ENCODE data around the gene ST8SIA2.

ST8SIA2 gene

DNA sequence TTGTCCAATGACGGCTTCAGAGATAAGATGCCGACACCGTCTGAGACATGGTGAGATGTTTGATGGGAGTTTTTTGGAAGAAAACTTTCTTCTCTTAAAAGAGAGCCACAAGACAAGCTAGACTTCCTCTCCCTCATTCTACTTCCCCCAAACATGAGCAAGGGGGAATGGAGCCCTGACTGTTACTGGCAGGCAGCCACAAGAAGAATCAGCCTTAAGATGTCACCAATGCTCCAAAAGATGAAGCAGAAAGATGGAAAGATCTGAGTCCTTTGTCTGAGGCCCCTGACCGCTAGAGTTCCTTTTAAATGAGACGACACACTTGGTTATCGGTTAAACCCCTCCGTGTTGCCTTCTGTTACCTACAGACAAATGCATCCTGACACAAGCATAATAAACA, 108.7 kb downstream of the ST8SIA2 start:
- no peak overlapping the region for H3K27ac ChIP-seq (replicated peaks; ENCODE audit: low read length)
- H2BK5ac ChIP-seq (ENCODE audit: low read length), result no peak overlapping the region
- no peak overlapping the region for H3K18ac ChIP-seq (ENCODE audit: low read length)
- H3K4me3 ChIP-seq (ENCODE audit: low read length in 2 of 2), result no peak overlapping the region
- H3K4ac ChIP-seq (ENCODE audit: low read length), result no peak overlapping the region
- H3K4me2 ChIP-seq (ENCODE audit: insufficient read depth, low read length, poor library complexity, severe bottlenecking), result no peak overlapping the region
- H3K36me3 ChIP-seq (replicated peaks in 1 of 2; ENCODE audit: control insufficient read depth in 2 of 2, insufficient read depth in 2 of 2, low read length in 2 of 2), result no peaks in the 10 kb centered on the region
- peaks cover 0 to 10% of the 10 kb centered on the region in 2 donors for H3K9me3 ChIP-seq (replicated peaks in 1 of 2; ENCODE audit: control insufficient read depth in 2 of 2, insufficient read depth in 1 of 2, low read depth in 1 of 2, low read length in 2 of 2)
- H3K14ac ChIP-seq (ENCODE audit: low read length), result no peak overlapping the region
- no peak for DNase-seq (ENCODE audit: low spot score)
- H4K8ac ChIP-seq (ENCODE audit: low read depth, low read length), result no peak overlapping the region
- H2BK15ac ChIP-seq (ENCODE audit: low read length), result no peak overlapping the region
- no peak overlapping the region for H4K91ac ChIP-seq (ENCODE audit: low read depth, low read length, poor library complexity)
- peaks cover 0 to 2% (median 0%) of the 10 kb centered on the region in 3 experiments for H3K27me3 ChIP-seq (ENCODE audit: control insufficient read depth in 3 of 3, insufficient read depth in 3 of 3, low read depth in 1 of 3, low read length in 3 of 3)
- H3K9ac ChIP-seq (ENCODE audit: low read depth, low read length, poor library complexity), result no peak overlapping the region
- H2BK120ac ChIP-seq (ENCODE audit: low read depth, low read length), result no peak overlapping the region
- H2BK12ac ChIP-seq (ENCODE audit: low read length), result no peak overlapping the region
- WGBS, 2 donors (ENCODE audit: extremely low coverage in 2 of 2, insufficient read length in 2 of 2, insufficient replicate concordance in 1 of 2), result no CpG with 5 or more reads among the region's 7 CpGs
- H2AFZ ChIP-seq (ENCODE audit: low read length), result peak overlapping the region; percentile 60
- peaks cover 13 to 16% of the 10 kb centered on the region in 2 donors for H3K4me1 ChIP-seq (ENCODE audit: control insufficient read depth in 2 of 2, insufficient read depth in 1 of 2, low read depth in 1 of 2, low read length in 2 of 2)
- H3K79me1 ChIP-seq (ENCODE audit: low read depth, low read length), result no peaks in the 10 kb centered on the region
- H3K23ac ChIP-seq (ENCODE audit: low read depth, low read length, poor library complexity), result no peak overlapping the region
- no peak overlapping the region for H2AK5ac ChIP-seq (ENCODE audit: low read depth, low read length)

GRCh38 chr15:92502930-92503857, 109.5 kb downstream of the ST8SIA2 start:
- Histone ChIP-seq H2BK15ac (ENCODE audit: low read length) (no peak overlapping the region), H3K4me2 (ENCODE audit: insufficient read depth, low read length, poor library complexity, severe bottlenecking) (no peak overlapping the region), H3K9ac (ENCODE audit: low read depth, low read length, poor library complexity) (no peak overlapping the region), H3K27ac (replicated peaks; ENCODE audit: low read length) (no peak overlapping the region), H2AFZ (ENCODE audit: low read length) (no peak overlapping the region), H3K23ac (ENCODE audit: low read depth, low read length, poor library complexity) (no peak overlapping the region), H2BK5ac (ENCODE audit: low read length) (no peak overlapping the region), H3K36me3 (replicated peaks in 1 of 2; ENCODE audit: control insufficient read depth in 2 of 2, insufficient read depth in 2 of 2, low read length in 2 of 2) (no peaks in the 10 kb centered on the region), H3K4me1 (ENCODE audit: control insufficient read depth in 2 of 2, insufficient read depth in 1 of 2, low read depth in 1 of 2, low read length in 2 of 2) (peaks cover 13 to 16% of the 10 kb centered on the region in 2 donors), H2BK120ac (ENCODE audit: low read depth, low read length) (no peak overlapping the region), H4K8ac (ENCODE audit: low read depth, low read length) (no peak overlapping the region), H3K9me3 (replicated peaks in 1 of 2; ENCODE audit: control insufficient read depth in 2 of 2, insufficient read depth in 1 of 2, low read depth in 1 of 2, low read length in 2 of 2) (peaks cover 0 to 17% of the 10 kb centered on the region in 2 donors), H3K14ac (ENCODE audit: low read length) (no peak overlapping the region), H3K79me1 (ENCODE audit: low read depth, low read length) (no peaks in the 10 kb centered on the region), H2AK5ac (ENCODE audit: low read depth, low read length) (no peak overlapping the region), H3K4me3 (ENCODE audit: low read length in 2 of 2) (no peak overlapping the region), H4K91ac (ENCODE audit: low read depth, low read length, poor library complexity) (no peak overlapping the region), H3K18ac (ENCODE audit: low read length) (no peak overlapping the region), H2BK12ac (ENCODE audit: low read length) (no peak overlapping the region), H3K4ac (ENCODE audit: low read length) (no peak overlapping the region), H3K27me3 (ENCODE audit: control insufficient read depth in 3 of 3, insufficient read depth in 3 of 3, low read depth in 1 of 3, low read length in 3 of 3) (peaks cover 0 to 2% (median 0%) of the 10 kb centered on the region in 3 experiments)
- no peak for DNase-seq (ENCODE audit: low spot score)
- WGBS, 2 donors (ENCODE audit: extremely low coverage in 2 of 2, insufficient read length in 2 of 2, insufficient replicate concordance in 1 of 2), result no CpG with 5 or more reads among the region's 5 CpGs

DNA sequence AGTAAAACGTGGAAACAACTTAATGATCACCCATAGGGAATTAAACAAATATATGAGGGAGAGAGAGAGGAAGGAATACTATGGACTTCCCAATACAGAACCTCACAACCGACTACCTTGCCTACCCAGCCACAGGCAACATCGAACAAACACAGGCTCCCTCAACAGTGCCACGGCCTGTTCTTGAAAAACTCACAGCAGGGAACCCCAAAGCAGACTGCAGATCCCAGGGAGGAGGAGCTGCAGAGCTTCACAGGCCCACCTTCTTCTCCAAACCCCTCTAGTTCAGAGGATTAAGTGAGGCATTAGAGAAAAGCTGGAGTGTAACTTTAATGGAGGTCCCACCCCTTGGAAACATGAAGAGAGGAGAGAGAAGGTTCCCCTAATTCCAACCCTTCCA, 110.2 kb downstream of the ST8SIA2 start:
- Histone ChIP-seq H2BK12ac (ENCODE audit: low read length) (no peak overlapping the region), H3K27me3 (ENCODE audit: control insufficient read depth in 3 of 3, insufficient read depth in 3 of 3, low read depth in 1 of 3, low read length in 3 of 3) (peaks cover 0 to 2% (median 0%) of the 10 kb centered on the region in 3 experiments), H3K14ac (ENCODE audit: low read length) (no peak overlapping the region), H3K27ac (replicated peaks; ENCODE audit: low read length) (no peak overlapping the region), H3K79me1 (ENCODE audit: low read depth, low read length) (no peaks in the 10 kb centered on the region), H3K9me3 (replicated peaks in 1 of 2; ENCODE audit: control insufficient read depth in 2 of 2, insufficient read depth in 1 of 2, low read depth in 1 of 2, low read length in 2 of 2) (peaks cover 0 to 21% of the 10 kb centered on the region in 2 donors), H3K9ac (ENCODE audit: low read depth, low read length, poor library complexity) (no peak overlapping the region), H4K8ac (ENCODE audit: low read depth, low read length) (no peak overlapping the region), H2BK120ac (ENCODE audit: low read depth, low read length) (no peak overlapping the region), H2AFZ (ENCODE audit: low read length) (peak overlapping the region; percentile 59), H4K91ac (ENCODE audit: low read depth, low read length, poor library complexity) (no peak overlapping the region), H3K36me3 (replicated peaks in 1 of 2; ENCODE audit: control insufficient read depth in 2 of 2, insufficient read depth in 2 of 2, low read length in 2 of 2) (no peaks in the 10 kb centered on the region), H2AK5ac (ENCODE audit: low read depth, low read length) (no peak overlapping the region), H3K4me3 (ENCODE audit: low read length in 2 of 2) (no peak overlapping the region), H3K23ac (ENCODE audit: low read depth, low read length, poor library complexity) (no peak overlapping the region), H3K4ac (ENCODE audit: low read length) (no peak overlapping the region), H2BK5ac (ENCODE audit: low read length) (no peak overlapping the region), H2BK15ac (ENCODE audit: low read length) (no peak overlapping the region), H3K18ac (ENCODE audit: low read length) (no peak overlapping the region), H3K4me2 (ENCODE audit: insufficient read depth, low read length, poor library complexity, severe bottlenecking) (no peak overlapping the region), H3K4me1 (ENCODE audit: control insufficient read depth in 2 of 2, insufficient read depth in 1 of 2, low read depth in 1 of 2, low read length in 2 of 2) (peaks cover 13 to 16% of the 10 kb centered on the region in 2 donors)
- no peak for DNase-seq (ENCODE audit: low spot score)
- no CpG with 5 or more reads among the region's 4 CpGs for WGBS, 2 donors (ENCODE audit: extremely low coverage in 2 of 2, insufficient read length in 2 of 2, insufficient replicate concordance in 1 of 2)

DNA sequence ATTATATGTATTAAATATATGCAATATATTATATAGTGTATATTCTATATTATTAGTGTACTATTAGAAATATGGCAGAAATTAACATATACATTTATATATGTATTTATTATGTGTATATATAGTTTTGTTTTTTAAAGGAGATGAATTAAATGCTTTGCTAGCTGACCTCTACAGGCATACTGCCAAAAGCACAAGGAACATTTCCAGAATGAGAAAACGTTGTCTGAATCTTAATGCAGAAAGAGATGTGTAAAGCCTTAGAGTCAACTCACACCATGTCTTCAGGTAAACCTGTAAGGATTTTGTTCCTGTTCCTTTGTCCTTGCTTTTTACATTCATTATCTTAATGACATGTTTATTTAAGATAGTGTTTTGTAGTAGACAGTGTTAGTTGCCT, 111.9 kb downstream of the ST8SIA2 start:
- H2BK15ac ChIP-seq (ENCODE audit: low read length), result no peak overlapping the region
- H2AK5ac ChIP-seq (ENCODE audit: low read depth, low read length), result no peak overlapping the region
- H4K8ac ChIP-seq (ENCODE audit: low read depth, low read length), result no peak overlapping the region
- H2BK5ac ChIP-seq (ENCODE audit: low read length), result no peak overlapping the region
- H2AFZ ChIP-seq (ENCODE audit: low read length), result no peak overlapping the region
- H3K4ac ChIP-seq (ENCODE audit: low read length), result no peak overlapping the region
- peaks cover 2 to 24% of the 10 kb centered on the region in 2 donors for H3K9me3 ChIP-seq (replicated peaks in 1 of 2; ENCODE audit: control insufficient read depth in 2 of 2, insufficient read depth in 1 of 2, low read depth in 1 of 2, low read length in 2 of 2)
- H3K27me3 ChIP-seq (ENCODE audit: control insufficient read depth in 3 of 3, insufficient read depth in 3 of 3, low read depth in 1 of 3, low read length in 3 of 3), result peaks cover 0 to 2% (median 0%) of the 10 kb centered on the region in 3 experiments
- no peak overlapping the region for H2BK120ac ChIP-seq (ENCODE audit: low read depth, low read length)
- no peaks in the 10 kb centered on the region for H3K36me3 ChIP-seq (replicated peaks in 1 of 2; ENCODE audit: control insufficient read depth in 2 of 2, insufficient read depth in 2 of 2, low read length in 2 of 2)
- WGBS, 2 donors (ENCODE audit: extremely low coverage in 2 of 2, insufficient read length in 2 of 2, insufficient replicate concordance in 1 of 2), result no CpG with 5 or more reads among the region's 1 CpG
- no peak overlapping the region for H3K18ac ChIP-seq (ENCODE audit: low read length)
- H3K23ac ChIP-seq (ENCODE audit: low read depth, low read length, poor library complexity), result no peak overlapping the region
- H3K14ac ChIP-seq (ENCODE audit: low read length), result no peak overlapping the region
- DNase-seq (ENCODE audit: low spot score), result no peak
- no peaks in the 10 kb centered on the region for H3K79me1 ChIP-seq (ENCODE audit: low read depth, low read length)
- H3K4me1 ChIP-seq (ENCODE audit: control insufficient read depth in 2 of 2, insufficient read depth in 1 of 2, low read depth in 1 of 2, low read length in 2 of 2), result peaks cover 10% of the 10 kb centered on the region in 2 donors
- H3K4me2 ChIP-seq (ENCODE audit: insufficient read depth, low read length, poor library complexity, severe bottlenecking), result no peak overlapping the region
- no peak overlapping the region for H3K9ac ChIP-seq (ENCODE audit: low read depth, low read length, poor library complexity)
- H3K27ac ChIP-seq (replicated peaks; ENCODE audit: low read length), result no peak overlapping the region
- H2BK12ac ChIP-seq (ENCODE audit: low read length), result no peak overlapping the region
- H3K4me3 ChIP-seq (ENCODE audit: low read length in 2 of 2), result no peak overlapping the region
- H4K91ac ChIP-seq (ENCODE audit: low read depth, low read length, poor library complexity), result no peak overlapping the region
